IPS DF 4.7 (cell line): ENCODE measurements around the gene FOSL1.

ENCODE experiments used
- DNase-seq: peaks from one replicate; pipeline ENCODE4 v3.0.0-alpha.2; 2013; ENCODE audit warnings: low spot score; ENCODE audit errors: extremely low read depth

Gene FOSL1

DNA sequence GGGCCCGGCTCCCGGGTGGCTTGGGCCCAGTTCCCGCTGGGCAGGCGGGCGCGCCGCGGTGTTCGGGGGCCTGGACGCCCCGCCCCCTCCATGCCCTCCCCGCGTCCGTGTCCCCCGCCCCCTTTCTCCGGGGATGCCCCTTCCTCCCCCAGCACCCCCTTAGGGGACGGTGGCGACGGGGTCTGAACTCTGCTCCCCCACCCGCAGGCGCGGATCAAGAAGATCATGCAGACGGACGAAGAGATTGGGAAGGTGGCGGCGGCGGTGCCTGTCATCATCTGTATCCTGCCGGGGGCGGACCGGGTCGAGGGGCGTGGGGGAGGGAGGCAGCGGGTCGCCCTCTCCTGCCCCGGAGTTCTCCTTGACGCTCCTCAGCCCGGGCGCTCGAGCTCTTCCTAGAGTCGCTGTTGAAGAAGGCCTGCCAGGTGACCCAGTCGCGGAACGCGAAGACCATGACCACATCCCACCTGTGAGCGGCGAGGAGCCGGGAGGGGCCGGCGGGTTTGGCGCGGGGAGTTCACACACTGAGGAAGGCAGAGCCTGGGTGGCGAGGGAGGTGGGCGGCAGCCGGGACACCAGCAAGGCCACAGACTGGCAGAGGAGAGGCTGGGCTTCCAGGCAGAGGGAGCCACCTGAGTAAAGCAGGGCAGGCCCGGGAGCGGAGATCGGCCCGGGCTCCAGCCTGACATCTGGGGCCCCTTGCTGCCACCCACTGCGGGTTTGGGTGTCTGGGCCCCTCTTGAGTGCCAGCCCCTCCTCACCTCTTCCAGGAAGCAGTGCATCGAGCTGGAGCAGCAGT, 19.6 kb upstream of the FOSL1 start:
- no peak for DNase-seq

DNA sequence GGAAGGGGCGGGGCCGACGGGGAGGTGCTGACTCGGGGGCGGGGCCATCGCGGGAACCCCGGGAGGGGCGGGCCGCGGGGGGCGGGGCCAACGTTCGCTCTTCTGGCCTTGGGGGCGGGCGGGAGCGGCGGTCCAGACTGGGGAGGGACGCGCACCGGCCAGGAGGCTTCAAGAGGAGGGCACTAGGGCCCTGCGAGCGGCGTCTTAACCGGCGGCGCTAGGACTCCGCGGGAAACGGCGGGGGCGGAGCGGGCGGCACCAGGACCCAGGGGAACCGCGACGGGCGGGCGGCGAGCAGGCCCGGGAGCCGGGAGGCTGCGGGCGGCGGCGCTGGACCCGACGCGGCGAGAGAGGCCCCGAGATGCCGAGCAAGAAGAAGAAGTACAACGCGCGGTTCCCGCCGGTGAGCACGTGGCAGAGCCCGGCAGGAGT, 19.0 kb upstream of the FOSL1 start, which contains the start of gene DRAP1:
Gene DRAP1, plus strand, starts transcription at position 286 of the 432 bp plus-strand sequence. Its CDS starts 76 bp downstream, at position 362.
- DNase-seq, result peak; percentile 56

DNA sequence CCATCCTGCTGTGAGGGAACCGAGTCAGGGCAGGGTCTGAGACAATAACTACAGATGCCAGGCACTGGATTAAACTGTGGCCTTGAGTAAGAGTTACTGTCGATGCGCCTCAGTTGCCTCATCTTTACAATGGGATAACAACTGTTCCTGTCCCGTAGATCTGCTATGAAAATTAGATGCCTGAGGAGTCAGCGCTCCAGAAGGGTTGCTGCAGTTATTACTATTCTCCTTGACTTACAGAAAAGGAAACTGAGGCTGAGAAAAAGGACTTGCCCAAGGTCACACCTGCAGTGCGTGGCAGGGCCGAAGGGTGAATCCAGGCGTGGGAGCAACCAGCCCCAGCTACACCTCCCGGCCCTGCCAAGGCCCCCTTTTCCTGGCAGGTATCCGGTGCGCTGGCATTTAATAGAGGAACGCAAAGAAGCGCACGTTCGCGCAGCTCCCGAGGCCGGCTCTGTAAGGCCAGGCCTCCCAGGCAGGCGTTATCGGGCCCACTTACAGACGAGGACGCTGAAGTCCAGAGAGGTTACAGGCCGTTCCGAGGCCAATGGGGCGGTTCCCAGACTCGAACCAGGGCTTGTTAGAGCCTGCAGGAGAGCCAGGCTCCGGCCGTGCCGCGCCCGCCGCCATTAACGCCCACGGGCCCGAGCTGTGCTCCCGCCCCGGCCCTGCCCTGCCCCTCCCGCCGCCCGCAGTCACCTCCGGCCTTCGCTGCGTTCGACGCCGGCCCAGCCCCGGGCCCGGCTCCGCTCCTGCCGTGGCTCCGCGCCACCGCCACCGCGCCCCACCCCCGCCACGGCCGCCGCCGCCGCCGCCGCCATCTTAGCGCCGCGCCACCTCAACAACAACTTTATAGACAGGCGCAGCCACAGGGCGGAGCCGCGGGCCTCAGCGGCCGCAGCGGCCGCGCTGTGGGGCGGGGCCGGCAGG, 18.3 kb upstream of the FOSL1 start, which contains the start of gene C11orf68:
Gene C11orf68, minus strand, starts transcription at position 852 of the 930 bp plus-strand sequence. Its CDS starts 31 bp downstream, at position 821.
- DNase-seq, result no peak

DNA sequence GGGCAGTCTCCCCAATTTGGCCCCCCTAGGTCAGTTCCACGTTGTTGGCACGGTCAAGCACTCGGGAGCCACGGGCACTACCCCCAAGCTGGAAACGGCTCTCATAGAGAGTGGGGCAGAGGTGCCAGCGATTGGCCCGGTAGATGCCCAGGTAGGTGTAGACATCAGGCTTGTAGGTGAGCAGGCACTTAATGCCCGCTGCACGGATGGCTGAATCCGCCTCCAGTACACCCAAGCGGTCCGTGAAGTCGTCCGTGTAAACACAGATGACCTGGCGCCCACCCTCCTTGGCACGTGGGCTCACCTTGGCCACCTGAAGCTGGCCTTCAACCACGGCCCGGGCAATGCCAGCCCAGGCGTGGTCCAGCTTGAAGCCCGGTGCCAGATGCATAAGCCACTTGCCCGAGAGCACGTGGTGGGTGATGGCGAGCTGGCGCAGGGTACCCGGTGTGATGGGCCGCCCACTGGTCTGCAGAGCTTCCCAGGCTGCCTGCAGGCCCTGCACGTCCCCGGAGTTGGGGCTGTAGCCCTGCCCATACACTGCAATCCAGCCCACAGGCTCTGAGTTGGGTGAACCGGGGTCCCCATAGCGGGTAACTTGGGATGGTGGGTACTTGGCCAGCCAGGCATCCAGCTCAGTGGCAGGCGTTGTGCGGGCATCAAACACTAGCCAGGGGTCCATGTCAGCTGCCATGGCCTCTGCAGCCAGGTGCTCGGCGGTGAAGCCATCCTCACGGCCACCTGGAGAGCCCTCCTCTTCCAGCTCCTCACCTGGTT, 17.4 kb upstream of the FOSL1 start:
- DNase-seq, result no peak

DNA sequence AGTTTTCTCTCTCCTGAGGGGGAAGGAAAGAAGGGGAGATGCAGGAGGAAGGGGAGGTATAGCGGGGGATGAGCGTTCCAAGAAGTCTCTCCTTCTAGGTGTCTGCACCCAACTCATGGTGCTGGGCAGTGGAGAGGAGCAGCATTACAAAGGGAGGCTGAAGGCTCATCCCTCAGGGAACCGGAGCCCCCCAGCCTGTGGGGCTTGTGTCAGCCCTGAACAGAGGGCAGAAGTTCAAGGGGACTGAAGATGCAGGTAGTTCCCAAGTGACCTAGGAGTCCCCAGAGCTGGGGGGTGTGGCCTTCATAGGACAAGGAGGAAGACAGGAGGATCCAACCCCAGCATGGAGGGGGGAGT, 16.9 kb upstream of the FOSL1 start:
- DNase-seq, result no peak

DNA sequence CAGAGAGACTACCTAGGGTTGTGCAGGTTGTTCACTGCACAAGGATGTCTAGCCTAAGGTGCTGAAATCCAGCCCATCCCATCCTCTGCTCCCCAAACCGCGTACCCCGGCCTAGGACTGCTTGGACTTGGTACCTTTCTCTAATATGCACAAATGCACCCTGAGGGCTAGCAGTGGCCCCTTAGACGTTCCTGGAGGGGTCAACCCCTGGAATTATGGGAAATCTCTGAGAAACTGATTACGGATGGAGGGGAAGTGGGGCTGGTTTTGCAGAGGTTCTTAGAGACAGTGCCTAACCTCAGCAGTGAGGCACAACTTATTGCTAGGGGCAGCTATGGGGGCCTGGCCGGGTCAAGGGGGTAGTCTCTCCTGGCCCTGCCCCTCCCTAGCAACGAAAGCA, 16.2 kb upstream of the FOSL1 start:
- DNase-seq, result no peak

DNA sequence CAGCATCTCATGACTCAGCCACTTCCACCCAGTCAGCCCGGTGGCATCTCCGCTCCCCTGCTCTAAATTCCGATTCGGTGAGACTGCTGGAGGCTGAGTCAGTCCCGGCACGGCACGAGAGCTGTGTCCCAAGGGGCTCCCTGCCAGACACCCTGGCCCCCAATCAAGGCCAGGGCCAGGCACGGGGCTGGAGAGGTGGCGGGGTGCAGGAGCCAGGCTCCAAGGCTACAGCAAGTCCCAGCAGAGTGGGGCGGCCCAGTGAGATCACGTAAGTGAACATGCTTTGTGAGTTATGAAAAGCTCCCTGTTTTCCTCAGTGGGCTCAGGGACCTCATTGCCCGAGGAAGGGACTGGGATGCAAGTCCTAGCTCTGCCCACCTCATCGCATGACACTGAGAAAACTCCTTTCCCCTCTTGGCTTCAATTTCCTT, 15.6 kb upstream of the FOSL1 start:
- DNase-seq, result no peak

DNA sequence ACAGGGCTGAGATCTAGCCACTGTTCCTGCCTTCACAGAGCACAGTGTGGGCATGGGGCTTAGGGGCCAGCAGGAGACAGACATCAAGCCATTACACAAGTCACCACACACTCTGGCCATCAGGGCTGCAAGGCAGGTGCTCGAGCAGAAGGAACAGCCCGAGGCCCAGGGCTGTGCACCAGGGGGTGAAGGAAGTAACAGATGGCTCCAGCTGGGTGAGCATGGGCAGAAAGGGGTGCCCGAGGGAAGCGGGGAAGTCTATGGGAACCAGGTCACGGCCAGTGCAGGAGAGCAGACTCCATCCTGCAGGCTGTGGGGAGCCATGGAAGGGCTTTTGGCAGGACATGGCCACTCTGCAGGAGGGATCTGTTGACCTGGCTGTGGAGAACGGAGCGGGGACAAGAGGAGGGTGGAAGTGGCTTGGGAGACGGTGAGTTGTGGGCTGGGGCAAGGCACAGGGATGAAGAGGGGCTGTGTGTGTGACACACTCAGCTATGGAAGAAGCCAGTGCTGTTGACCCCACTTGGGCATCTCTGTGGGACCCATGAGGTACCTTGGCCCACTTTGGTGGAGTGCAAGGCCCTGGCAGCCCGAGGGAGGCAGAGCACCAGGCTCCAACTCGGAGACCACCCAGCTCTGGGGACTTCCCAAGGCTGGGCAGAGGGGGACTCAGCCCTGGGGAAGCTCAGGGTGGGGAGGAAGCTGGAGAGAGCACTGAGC, 15.1 kb upstream of the FOSL1 start:
- no peak for DNase-seq

DNA sequence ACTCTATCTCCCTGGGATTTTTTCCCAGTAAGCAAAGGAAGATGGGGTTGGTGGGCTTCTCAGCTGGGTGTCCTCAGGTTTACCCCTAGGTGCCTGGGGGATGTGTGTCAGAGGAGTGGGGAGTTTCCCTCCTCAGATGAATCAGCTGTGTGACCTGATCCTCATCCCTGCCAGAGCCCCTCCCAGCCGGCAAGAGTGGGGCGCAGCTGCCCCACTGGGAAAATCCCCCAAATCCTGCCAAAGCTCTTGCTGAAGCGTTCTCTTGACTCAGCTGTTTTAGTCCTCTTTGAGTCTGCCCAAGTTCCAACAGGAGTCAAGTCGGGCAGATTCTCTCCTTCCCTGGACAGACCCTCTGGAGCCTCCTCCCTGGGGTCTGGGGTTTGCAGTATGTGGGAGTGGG, 12.7 kb upstream of the FOSL1 start:
- no peak for DNase-seq

DNA sequence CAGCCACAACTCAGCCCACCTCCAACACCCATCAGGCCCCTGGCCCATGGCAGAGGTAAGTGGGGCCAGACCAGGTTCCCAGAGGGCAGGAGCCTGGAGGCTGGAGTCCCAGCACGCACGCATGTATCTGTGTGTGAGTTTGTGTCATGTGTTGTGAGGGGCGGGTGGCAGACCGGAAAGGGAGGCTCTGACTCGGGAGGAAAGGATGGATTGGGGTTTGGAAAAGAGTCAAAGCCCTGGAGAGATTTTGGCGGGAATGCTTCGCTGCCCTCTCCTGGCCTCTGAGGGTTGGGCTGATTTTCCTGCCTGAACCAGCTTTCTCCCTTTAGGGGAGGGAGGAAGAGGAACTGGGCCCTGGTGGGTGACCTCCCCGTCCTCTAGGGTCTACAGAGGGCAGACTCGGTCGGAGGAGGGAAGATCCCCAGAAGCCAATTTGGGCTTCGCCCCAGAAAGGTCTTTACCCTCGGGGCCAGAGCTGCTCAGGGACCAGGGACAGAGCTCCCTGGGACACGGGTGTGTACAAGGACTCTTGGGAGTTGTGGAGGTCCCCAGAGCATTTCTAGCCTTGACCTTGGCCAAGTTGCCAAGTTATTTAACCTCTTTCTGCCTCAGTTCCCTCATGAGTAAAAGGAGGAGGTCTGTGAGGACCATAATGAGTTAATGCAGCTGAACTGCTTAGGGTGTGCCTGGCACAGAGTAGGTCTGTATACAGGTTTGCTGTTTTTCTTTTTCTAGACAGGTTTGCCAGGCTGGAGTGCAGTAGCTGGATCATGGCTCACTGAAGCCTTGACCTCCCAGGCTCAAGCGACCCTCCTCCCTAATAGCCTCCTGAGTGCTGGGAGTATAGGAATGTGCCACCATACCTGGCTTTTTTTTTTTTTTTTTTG, 11.7 kb upstream of the FOSL1 start:
- DNase-seq, result no peak

DNA sequence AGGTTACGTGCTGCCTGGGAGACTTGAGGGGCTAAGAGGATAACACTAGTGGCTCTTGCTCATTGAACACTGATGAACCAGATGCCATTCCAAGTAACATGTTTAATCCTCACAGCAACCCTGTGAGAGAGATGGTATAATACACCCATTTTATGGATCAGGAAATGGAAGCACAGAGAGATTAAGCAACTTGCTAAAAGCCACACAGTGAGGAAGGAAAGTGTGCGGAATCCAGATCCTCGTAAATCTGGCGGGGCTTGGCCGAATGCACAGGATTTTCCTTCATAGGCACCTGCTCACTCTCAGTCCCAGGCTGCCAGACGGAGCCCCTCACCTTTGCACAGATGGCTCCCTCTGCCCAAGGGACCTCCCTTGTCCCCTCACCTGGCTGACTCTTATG, 7.7 kb upstream of the FOSL1 start:
- no peak for DNase-seq

DNA sequence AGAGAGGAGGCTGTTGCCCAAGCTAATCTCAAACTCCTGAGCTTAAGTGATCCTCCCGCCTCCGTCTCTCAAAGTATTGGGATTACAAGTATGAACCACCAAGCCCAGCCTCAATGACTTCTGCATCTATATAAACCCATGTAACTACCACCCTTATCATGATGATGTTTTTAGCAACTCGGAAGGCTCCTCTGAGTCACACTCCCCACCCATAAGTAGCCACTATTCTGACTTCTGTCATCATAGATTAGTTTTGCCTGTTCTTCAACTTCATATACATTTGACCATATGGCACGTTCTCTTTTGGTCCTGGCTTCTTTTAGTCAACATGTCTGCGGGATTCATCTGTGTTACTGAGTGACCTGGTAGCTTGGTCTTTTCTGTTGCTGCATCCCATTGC, 6.4 kb upstream of the FOSL1 start:
- no peak for DNase-seq

DNA sequence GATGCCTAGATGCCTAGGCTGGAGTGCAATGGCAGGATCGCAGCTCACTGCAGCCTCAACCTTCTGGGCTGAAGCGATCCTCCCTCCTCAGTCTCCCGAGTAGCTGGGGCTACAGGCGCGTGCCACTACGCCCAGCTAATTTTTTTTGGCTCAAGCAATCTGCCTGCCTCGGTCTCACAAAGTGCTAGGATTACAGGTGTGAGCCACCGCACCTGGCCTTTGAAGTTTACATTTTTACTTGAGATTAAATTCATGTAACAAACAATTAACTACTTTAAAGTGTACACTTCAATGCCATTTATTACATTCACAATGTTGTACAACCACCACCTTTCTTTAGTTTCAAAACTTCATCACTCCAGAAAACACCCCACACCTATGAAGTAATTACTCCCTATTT, 3.5 kb upstream of the FOSL1 start:
- no peak for DNase-seq

DNA sequence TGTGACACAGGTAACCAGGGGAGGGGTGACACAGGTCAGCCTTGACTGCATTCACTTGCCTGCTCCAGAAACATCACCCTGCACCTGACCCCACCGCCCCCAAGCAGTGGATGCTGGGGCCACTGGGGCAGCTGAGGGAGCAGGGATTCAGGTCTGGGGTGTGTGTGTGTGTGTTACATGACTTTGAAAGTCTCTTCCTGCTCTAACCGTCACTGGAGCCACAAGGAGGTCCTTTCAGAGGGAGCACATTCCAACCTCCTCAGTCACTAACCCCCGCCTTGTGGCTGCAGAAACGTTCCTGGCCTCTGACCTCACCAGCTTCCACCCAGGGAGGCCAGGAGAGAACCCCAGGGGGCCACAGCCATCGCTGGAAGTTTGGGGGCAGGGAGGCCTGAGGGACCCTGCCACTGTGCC, 2.9 kb upstream of the FOSL1 start:
- DNase-seq, result no peak

DNA sequence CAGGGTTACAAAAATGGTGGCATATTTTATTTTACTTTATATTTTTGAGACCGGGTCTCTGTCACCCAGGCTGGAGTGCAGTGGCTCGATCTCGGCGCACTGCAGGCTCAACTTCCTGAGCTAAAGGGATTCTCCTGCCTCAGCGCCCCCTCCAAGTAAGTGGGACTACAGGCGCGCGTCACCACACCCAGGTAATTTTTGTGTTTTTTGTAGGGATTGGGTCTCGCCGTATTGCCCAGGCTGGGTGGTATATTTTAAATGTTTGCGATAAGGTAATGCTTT, 652 bp upstream of the FOSL1 start:
- DNase-seq, result no peak

DNA sequence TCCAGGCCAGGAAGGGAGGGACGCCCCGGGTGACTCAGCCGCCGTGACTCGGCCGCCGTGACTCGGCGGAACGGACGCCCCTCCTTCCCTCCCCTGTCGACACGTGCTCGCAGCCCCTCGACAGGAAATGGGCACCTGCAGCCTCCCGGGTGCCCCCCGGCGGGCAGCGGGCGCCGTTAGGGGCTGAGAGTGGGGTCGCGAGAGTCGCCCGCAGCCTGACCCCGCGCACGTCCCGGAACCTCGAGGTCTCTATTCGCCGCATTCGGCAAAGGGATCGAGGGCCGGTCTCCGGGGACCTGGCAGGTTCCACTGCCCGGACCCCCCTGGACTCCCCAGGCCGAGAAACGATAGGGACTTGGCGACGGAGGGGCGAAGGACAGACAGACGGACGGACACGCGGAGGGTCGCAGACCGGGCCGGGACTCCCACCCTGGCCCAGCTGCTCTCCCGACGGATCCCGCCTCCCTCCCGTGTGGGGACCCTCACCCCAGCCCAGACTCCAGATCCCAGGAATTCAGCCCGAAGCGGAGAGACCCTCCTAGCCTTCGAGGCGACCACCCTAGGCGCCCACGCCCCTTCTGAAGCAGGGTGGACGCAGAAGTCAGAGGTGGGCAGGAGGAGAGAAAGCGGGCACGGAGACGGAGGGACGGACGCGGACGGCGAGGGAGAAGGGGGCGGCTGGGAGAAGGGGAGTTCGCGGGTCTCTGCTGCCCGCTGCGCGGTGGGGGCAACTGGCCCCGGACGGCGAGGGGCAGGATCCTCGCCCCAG, 648 bp downstream of the FOSL1 start:
- no peak for DNase-seq

DNA sequence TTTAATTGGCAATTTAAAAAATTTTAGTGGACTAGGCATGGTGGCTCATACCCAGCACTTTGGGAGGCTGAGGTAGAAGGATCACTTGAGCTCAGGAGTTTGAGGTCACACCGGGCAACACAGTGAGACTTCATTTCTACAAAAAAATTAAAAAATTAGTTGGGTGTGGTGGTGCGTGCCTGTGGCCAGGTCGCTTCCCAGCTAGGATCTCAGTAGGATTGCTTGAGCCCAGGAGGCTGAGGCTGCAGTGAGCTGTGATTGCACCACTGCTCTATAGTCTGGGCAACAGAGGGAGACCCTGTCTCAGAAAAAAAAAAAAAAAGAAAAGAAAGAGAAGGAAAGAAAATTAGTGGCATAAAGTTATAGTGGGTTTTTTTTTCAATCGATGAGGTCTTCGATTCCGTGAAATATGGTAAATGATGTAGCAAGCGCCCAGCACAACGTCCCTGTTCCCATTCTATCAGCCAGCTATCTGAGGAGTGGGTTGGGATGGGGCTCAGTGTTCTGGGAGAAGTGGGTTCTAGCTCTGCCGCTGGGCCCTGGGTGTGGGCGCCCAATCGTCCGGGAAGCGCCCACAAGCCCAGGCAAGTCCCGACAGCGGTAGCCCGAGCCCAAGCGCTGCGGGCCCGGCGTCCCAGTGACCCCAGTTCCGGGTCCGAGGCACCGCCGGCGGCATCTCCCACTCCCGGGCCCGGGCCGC, 1.4 kb downstream of the FOSL1 start:
- no peak for DNase-seq

DNA sequence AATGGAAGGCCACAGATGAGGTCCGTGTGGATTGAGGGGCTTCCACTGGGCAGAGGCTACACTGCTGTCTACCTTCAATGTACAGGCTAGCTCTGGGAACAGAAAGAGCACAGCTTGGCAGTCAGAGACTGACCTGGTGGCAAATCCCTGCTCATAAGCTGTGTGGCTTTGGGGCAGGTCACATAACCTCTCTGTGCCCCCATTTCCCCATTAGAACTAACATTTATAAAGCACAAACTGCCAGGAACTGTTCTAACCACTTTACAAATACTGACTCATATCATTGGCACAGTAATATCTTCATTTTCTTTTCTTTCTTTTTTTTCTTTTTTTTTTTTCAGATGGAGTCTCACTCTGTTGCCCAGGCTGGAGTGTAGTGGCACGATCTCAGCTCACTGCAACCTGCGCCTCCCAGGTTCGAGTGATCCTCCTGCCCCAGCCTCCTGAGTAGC, 3.1 kb downstream of the FOSL1 start:
- DNase-seq, result no peak
